Activated naive CD8-positive, alpha-beta T cell (primary cell): ENCODE results near the gene ZDHHC14.
A peak's percentile ranks its signal among the peaks of the same experiment; 100 is the strongest.
"Not testable (repeated sequence)": the region's sequence is repeated elsewhere in the genome, so short reads cannot be mapped to it uniquely, and the experiment has no call there.

Source experiments
- H3K27ac Mint-ChIP-seq: one replicate; pipeline ENCODE4 v1.8.0; 2021; ENCODE audit warnings: mixed read lengths
- H3K27me3 Mint-ChIP-seq: one replicate; pipeline ENCODE4 v1.8.0; 2021; ENCODE audit warnings: mixed read lengths
- H3K36me3 Mint-ChIP-seq: one replicate; pipeline ENCODE4 v1.8.0; 2021; ENCODE audit warnings: mixed read lengths
- H3K4me1 Mint-ChIP-seq: one replicate; pipeline ENCODE4 v1.8.0; 2021; ENCODE audit warnings: low read depth, mixed read lengths
- H3K4me3 Mint-ChIP-seq: one replicate; pipeline ENCODE4 v1.8.0; 2021; ENCODE audit warnings: mild to moderate bottlenecking, mixed read lengths
- H3K9me3 Mint-ChIP-seq: one replicate; pipeline ENCODE4 v1.8.0; 2021; ENCODE audit warnings: low read depth, mixed read lengths

ZDHHC14 gene

GRCh38 chr6:157688960-157689599, 308.1 kb downstream of the ZDHHC14 start:
- H3K27ac Mint-ChIP-seq: no peak overlapping the region
- no peak overlapping the region for H3K4me3 Mint-ChIP-seq
- H3K4me1 Mint-ChIP-seq: no peaks in the 10 kb centered on the region
- H3K27me3 Mint-ChIP-seq: no peaks in the 10 kb centered on the region
- no peaks in the 10 kb centered on the region for H3K36me3 Mint-ChIP-seq
- no peaks in the 10 kb centered on the region for H3K9me3 Mint-ChIP-seq

- Mint-ChIP-seq H3K27ac (no peak overlapping the region), H3K9me3 (no peaks in the 10 kb centered on the region), H3K4me3 (no peak overlapping the region), H3K36me3 (no peaks in the 10 kb centered on the region), H3K4me1 (no peaks in the 10 kb centered on the region), H3K27me3 (no peaks in the 10 kb centered on the region)
These were observed 308.9 kb downstream of the ZDHHC14 start for GRCh38 chr6:157689875-157690274.

DNA sequence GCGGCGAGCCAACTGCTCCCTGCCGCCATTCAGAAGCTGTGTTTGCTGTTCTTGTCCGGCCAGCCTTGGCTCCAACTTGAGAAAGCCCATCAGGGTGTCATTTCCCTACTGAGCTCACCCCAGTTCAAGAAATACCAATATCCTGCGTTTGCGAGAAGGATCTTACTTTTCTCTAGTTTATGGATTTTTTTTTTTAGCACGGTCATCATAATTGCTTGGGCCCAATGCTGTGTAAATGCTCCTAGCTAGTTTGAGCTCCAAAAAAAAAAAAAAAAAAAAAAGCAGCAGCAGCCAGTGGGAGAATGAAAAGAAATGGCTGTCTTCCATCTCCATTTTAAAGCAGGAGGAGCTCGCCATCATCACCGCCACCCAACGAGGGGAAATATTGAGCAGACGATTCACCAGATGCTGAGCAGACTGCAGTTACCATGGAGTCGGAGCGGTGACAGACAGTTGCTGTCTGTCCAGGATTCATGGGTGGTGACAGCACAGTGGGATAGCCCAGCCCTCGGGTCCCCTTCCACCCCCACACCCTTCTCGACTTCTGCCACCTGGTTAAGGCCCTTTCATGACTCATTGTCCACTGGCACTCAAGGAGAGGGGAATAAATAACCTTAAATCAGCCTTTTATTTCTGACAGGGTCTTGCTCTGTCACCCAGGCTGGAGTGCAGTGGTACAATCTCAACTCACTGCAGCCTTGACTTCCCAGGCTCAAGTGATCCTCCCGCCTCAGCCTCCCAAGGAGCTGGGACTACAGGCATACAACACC, 309.6 kb downstream of the ZDHHC14 start:
- no peaks in the 10 kb centered on the region for H3K4me1 Mint-ChIP-seq
- no peaks in the 10 kb centered on the region for H3K9me3 Mint-ChIP-seq
- H3K4me3 Mint-ChIP-seq: no peak overlapping the region
- no peaks in the 10 kb centered on the region for H3K27me3 Mint-ChIP-seq
- H3K36me3 Mint-ChIP-seq: no peaks in the 10 kb centered on the region
- H3K27ac Mint-ChIP-seq: no peak overlapping the region

GRCh38 chr6:157691621-157692020, 310.6 kb downstream of the ZDHHC14 start:
- H3K4me1 Mint-ChIP-seq, H3K36me3 Mint-ChIP-seq, H3K27me3 Mint-ChIP-seq, H3K4me3 Mint-ChIP-seq, H3K9me3 Mint-ChIP-seq, H3K27ac Mint-ChIP-seq: not testable (repeated sequence)

GRCh38 chr6:157693867-157694266, 312.9 kb downstream of the ZDHHC14 start:
- H3K27me3 Mint-ChIP-seq: no peaks in the 10 kb centered on the region
- no peak overlapping the region for H3K27ac Mint-ChIP-seq
- H3K4me3 Mint-ChIP-seq: no peak overlapping the region
- no peaks in the 10 kb centered on the region for H3K36me3 Mint-ChIP-seq
- no peaks in the 10 kb centered on the region for H3K4me1 Mint-ChIP-seq
- H3K9me3 Mint-ChIP-seq: peaks cover 5% of the 10 kb centered on the region

- Mint-ChIP-seq H3K36me3 (no peaks in the 10 kb centered on the region), H3K4me1 (no peaks in the 10 kb centered on the region), H3K27me3 (no peaks in the 10 kb centered on the region), H3K27ac (no peak overlapping the region), H3K4me3 (no peak overlapping the region), H3K9me3 (peaks cover 5% of the 10 kb centered on the region)
These were observed 314.5 kb downstream of the ZDHHC14 start for GRCh38 chr6:157695301-157696040.

DNA sequence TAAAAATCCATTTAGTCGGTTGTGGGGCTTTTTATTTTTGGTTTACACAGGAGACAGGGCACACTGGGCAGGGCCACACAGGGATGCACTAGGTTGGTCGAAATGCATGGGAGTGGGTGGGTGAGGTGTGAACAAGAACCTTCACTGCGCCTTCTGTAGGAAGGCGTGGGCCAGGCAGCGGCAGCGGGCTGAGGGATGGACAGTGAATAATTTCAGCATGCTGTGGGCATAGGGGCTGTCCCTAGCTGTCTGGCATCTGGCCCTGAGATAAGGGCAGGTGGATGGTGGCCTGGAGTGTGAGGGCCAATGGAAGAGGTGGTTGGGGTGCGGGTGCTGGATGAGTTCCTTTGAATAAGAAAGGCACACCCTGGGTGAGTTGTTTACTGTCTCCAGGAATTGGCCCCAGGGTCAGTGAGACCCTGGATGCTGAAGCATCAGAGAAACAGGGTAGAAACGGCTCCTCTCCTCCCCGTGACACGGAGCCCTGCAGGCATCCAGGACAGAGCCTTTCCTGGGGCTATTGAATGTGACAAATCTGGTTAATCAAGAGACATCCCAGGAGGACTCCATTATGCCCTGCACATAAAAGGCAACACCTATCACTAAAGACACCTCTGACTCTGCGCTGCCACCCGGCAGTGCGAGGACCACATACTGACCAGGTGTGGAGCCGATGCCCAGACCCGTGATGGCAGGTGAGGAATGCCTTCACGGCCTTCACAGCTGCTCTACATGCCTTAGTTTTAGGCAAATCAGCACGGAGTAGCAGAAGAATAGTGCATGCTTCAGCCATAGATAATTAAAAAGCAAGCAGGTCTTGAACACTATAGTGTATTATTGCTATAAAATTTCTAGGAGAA, 319.0 kb downstream of the ZDHHC14 start:
- H3K4me3 Mint-ChIP-seq: no peak overlapping the region
- peaks cover 5% of the 10 kb centered on the region for H3K9me3 Mint-ChIP-seq
- H3K27ac Mint-ChIP-seq: no peak overlapping the region

GRCh38 chr6:157706351-157706750, 325.4 kb downstream of the ZDHHC14 start:
- H3K4me1 Mint-ChIP-seq, H3K27me3 Mint-ChIP-seq, H3K9me3 Mint-ChIP-seq, H3K36me3 Mint-ChIP-seq, H3K27ac Mint-ChIP-seq, H3K4me3 Mint-ChIP-seq: not testable (repeated sequence)

More for the DNA sequence above, 319.0 kb downstream of the ZDHHC14 start:
- Mint-ChIP-seq H3K4me1 (no peaks in the 10 kb centered on the region), H3K36me3 (no peaks in the 10 kb centered on the region), H3K27me3 (no peaks in the 10 kb centered on the region)

DNA sequence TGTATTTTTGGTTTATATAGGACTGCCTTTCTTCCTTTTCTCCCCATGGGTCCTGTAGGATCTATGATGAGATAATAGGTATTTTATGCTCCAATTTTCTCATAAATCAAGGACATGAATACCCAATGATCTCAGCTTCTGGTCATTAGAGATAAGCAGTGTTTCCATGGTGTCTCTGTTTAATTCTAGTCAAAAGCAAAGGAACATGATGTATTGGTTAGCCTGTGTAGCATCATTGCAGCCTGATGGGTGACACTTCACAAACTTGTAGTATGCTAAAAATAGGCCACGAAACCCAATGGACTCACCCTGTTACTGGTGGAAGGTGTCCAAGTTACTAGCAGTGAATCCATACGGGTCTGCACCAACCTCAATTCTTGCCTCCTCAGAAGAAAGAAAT, 325.9 kb downstream of the ZDHHC14 start:
- H3K27ac Mint-ChIP-seq: no peak overlapping the region
- H3K4me1 Mint-ChIP-seq: no peaks in the 10 kb centered on the region
- no peak overlapping the region for H3K4me3 Mint-ChIP-seq
- no peaks in the 10 kb centered on the region for H3K27me3 Mint-ChIP-seq
- H3K9me3 Mint-ChIP-seq: no peaks in the 10 kb centered on the region
- no peaks in the 10 kb centered on the region for H3K36me3 Mint-ChIP-seq

DNA sequence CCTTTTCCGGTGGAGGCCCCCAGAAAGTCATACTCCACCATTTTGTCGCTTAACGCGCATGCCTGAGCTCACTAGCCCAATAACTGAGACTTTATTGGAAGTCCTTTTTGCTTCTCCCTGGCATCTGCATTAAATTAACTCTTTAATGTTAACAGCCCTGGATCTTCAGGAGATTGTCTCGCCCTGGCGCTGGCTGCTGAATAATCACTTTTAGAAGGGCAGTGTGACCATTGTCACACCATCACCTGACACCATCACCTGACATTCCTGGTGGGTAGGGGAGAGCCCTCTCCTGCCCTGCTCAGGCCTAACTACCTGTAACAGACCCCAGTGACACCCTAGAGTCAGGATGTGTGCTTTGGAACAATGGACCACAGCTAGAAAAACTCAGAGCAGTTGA, 326.6 kb downstream of the ZDHHC14 start:
- Mint-ChIP-seq H3K36me3 (no peaks in the 10 kb centered on the region), H3K4me1 (no peaks in the 10 kb centered on the region), H3K9me3 (no peaks in the 10 kb centered on the region), H3K27me3 (no peaks in the 10 kb centered on the region), H3K4me3 (no peak overlapping the region), H3K27ac (peak overlapping the region; percentile 12)

DNA sequence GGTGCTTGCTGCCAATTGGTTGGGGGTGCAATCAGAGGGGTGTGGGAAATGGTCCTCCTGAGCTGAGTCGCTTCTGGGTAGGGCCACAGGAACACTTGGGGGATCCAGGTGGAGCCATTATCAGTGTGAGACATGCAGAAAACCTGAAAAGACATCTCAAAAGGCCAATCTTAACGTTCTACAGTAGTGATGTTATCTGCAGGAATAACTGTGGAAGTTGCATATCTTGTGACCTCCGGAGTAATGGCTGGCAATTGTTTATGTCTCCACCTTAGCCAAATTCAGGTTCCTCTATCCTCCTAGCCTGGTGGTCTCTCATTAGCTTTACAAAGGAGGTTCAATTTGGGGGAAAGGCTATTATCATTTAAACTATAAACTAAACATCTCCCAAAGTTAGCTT, 327.2 kb downstream of the ZDHHC14 start:
- Mint-ChIP-seq H3K4me1 (no peaks in the 10 kb centered on the region), H3K27me3 (no peaks in the 10 kb centered on the region), H3K36me3 (no peaks in the 10 kb centered on the region), H3K4me3 (no peak overlapping the region), H3K9me3 (no peaks in the 10 kb centered on the region), H3K27ac (no peak overlapping the region)

GRCh38 chr6:157708933-157709332, 327.9 kb downstream of the ZDHHC14 start:
- no peaks in the 10 kb centered on the region for H3K36me3 Mint-ChIP-seq

DNA sequence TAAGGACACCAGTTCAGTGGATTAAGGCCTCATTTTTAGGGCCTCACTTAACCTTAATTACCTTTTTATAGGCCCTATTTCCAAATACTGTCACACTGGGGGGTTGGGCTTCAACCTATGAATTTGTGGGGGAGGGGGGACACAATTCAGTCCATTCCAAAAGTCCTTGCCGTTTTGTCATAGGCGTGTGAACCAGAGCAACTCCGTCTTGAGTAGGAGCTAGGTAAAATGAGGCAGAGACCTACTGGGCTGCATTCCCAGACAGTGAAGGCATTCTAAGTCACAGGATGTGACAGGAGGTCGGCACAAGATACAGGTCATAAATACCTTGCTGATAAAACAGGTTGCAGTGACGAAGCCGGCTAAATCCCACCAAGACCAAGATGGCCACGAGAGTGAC, 328.6 kb downstream of the ZDHHC14 start:
- no peak overlapping the region for H3K27ac Mint-ChIP-seq
- H3K27me3 Mint-ChIP-seq: no peaks in the 10 kb centered on the region
- H3K4me1 Mint-ChIP-seq: no peaks in the 10 kb centered on the region
- H3K36me3 Mint-ChIP-seq: no peaks in the 10 kb centered on the region
- H3K9me3 Mint-ChIP-seq: no peaks in the 10 kb centered on the region
- H3K4me3 Mint-ChIP-seq: no peak overlapping the region

More at GRCh38 chr6:157708933-157709332, 327.9 kb downstream of the ZDHHC14 start:
- no peak overlapping the region for H3K27ac Mint-ChIP-seq
- no peak overlapping the region for H3K4me3 Mint-ChIP-seq
- no peaks in the 10 kb centered on the region for H3K27me3 Mint-ChIP-seq
- no peaks in the 10 kb centered on the region for H3K9me3 Mint-ChIP-seq
- H3K4me1 Mint-ChIP-seq: no peaks in the 10 kb centered on the region

DNA sequence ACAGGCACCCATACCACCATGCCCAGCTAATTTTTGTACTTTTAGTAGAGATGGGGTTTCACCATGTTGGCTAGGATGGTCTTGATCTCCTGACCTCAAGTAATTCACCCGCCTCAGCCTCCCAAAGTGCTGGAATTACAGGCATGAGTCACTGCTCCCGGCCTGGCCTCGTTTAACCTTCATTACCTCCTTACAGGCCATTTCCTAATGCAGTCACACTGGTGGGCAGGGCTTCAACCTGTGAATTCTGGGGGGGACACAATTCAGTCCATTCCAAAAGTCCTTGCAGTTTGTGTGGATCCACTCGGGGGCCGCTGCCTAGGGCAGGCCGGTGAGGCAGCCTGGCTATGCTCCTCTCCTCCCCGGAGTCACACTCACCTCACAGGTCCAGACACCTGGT, 329.6 kb downstream of the ZDHHC14 start:
- no peak overlapping the region for H3K4me3 Mint-ChIP-seq
- H3K9me3 Mint-ChIP-seq: no peaks in the 10 kb centered on the region
- no peaks in the 10 kb centered on the region for H3K27me3 Mint-ChIP-seq
- H3K27ac Mint-ChIP-seq: no peak overlapping the region
- no peaks in the 10 kb centered on the region for H3K4me1 Mint-ChIP-seq
- no peaks in the 10 kb centered on the region for H3K36me3 Mint-ChIP-seq

DNA sequence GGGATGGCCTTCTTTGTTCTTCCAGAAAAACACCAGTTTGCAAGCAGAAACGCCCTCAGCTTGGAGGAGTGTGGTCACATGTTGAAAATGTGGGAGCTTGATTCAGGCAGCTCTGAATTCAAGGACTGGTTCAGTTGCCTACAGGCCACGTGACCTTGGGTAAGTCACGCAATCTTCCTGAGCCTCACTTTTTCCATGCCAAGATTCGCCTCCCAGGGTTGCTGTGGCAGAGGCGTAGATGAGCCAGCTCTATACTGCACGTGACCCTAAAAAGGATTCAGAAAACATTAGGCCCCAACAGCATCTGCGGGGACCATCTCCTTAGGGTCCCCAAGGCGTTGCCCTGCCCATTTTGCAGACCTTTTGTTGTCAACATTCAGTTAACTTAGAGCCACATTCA, 330.1 kb downstream of the ZDHHC14 start:
- Mint-ChIP-seq H3K27ac (no peak overlapping the region), H3K27me3 (no peaks in the 10 kb centered on the region), H3K36me3 (no peaks in the 10 kb centered on the region), H3K4me1 (no peaks in the 10 kb centered on the region), H3K4me3 (no peak overlapping the region), H3K9me3 (no peaks in the 10 kb centered on the region)
